Activated gamma-delta T cell (primary cell): Measurements from ENCODE around the gene SPESP1.

Experiments
- DNase-seq: peaks from one replicate; lab custom pipeline; 2025; lab: John Stamatoyannopoulos, UW
- total RNA-seq, 2 donors: gene quantifications; one replicate each; lab custom pipeline; 2026; lab: John Stamatoyannopoulos, UW

SPESP1 gene
- 0.13 to 0.31 reads per million in 2 donors for total RNA-seq

DNA sequence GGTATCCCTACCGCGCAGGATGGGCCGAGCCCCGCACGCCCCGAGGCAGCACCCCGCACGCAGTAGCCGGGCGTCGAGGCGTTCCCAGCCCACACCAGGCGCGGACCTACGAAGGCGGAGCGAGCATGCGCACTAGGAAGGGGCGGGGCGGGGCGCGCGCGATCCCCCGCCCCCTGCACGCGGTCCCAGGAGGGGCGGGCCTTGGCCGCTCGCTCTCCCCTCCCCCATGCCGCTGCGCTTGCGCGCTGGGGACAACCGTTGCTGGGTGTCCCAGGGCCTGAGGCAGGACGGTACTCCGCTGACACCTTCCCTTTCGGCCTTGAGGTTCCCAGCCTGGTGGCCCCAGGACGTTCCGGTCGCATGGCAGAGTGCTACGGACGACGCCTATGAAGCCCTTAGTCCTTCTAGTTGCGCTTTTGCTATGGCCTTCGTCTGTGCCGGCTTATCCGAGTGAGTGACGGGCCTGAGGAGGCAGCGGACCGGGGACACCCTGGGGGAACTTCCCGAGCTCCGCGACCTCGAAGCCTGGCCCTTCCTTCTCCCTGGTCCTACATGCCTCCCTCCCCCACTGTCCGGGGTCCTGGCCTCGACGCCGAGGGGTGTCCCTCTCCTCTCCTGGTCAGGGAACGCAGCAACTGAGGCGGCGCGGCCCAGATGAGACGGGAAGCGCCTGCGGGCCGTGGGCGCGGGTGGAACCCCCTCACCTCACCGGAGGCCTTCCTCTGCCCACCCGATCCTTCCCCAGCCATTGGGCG, at the start of gene SPESP1:
Gene SPESP1, plus strand, starts transcription at position 258 of the 755 bp plus-strand sequence. Its CDS starts 129 bp downstream, at position 387.
- peak; percentile 21 for DNase-seq

- DNase-seq = no peak
Observed at GRCh38 chr15:68885070-68885469, 45.3 kb upstream of the SPESP1 start.

GRCh38 chr15:68887120-68887519, 43.2 kb upstream of the SPESP1 start:
- DNase-seq = no peak

DNA sequence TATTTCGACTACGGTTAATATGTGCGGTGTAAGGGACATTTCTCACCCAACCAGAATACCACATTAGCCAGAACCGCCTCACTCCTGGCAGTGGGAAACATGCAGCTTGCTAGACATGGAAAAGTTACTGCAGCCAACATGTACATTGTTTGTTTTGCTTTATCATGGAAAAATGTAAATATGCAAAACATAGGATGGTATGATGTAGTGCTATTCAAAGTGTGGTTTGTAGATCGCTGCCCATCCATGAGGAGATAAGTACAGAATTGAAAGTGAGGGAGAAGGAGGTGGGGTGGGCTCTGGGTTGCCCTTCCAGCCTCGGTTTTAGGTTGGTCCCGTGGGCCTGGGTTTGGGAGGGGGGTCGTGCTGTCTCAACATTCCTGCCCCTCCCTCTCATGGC, 42.5 kb upstream of the SPESP1 start:
- DNase-seq = no peak

GRCh38 chr15:68888419-68888818, 41.9 kb upstream of the SPESP1 start:
- no peak for DNase-seq

DNA sequence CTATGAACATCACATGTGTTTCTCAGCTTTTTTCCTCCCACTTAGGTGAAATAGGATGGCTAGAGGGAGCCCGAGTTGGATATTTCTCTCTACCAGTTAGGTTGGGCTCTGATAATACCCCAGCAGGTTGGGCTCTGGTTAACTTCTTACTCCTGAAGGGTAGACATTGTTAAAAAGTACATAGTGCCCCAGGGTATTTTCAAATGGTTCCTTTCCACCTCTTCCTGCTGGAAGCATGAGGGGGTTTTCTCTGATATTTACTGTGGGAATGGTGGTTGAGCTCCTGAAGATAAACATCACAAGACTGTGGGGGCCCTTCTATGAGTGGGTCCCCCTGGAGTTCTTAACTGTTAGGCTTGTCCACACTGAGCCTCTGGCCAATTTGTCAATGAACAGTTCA, 36.1 kb upstream of the SPESP1 start:
- DNase-seq = no peak

DNA sequence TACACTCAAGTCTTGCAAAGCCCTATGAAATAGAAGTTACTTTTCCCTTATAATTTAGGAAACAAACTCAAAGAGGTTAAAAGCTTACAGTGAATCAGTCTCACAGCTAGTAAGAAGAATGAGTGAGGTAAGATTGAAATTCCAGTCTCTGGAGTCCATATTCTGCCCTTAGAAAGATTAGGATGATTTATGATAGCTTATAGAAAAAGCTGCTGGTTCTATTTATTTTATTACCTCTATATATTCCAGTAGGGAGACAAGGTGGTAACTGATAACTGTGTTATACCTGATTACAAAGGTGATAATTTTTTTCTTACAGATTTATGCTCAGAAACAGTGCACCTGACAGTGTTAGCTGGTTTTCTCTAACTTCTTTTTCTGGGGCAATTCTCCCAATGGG, 34.1 kb upstream of the SPESP1 start:
- no peak for DNase-seq

GRCh38 chr15:68897016-68897415, 33.3 kb upstream of the SPESP1 start:
- DNase-seq = no peak

GRCh38 chr15:68900027-68900426, 30.3 kb upstream of the SPESP1 start:
- no peak for DNase-seq

DNA sequence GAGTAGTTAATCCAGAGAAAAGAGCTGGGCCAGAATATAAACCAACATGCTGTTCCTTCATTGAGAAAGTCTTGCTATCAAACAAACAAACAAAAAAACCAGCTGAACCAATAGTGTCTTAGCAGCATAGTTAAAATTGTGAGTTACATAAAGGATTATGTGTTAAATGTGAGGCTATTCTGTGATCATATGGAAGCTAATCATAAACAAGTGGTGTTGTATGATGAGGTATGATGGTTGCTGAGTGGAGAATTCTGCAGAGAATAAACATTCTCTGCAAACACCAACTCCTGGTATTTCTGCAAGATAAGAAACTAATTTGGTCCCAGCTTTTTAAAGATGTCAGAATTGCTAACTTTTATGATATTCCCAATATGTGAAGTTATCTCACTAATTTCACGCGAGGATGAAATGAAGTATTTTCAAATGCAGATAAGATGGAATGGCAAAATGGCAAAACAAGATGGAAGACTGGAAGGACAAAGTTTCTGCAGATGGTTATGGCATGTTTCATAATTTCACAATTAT, 22.9 kb upstream of the SPESP1 start:
- DNase-seq = no peak

- no peak for DNase-seq
Observed at GRCh38 chr15:68909601-68910100, 20.7 kb upstream of the SPESP1 start.

GRCh38 chr15:68910341-68910740, 20.0 kb upstream of the SPESP1 start:
- DNase-seq = no peak

- DNase-seq = no peak
Observed at GRCh38 chr15:68910816-68911215, 19.5 kb upstream of the SPESP1 start.

DNA sequence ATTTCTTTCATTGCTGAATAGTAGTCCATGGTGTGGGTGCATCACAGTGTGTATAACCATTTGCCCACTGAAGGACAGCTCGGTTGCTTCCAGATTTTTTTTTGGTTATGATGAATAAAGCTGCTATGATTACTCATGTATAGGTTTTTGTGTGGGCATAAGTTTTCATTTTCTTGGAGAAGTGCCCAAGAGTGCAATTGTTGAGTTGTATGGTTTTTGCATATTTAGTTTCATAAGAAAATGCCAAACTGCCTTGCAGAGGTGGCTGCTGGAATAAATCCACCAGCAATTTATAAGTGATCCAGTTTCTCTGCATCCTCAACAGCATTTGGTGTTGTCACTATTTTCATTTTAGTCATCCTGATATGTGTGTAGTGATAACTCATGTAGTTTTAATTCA, 8.4 kb upstream of the SPESP1 start:
- DNase-seq = no peak

GRCh38 chr15:68924866-68925560, 5.3 kb upstream of the SPESP1 start:
- DNase-seq = no peak

DNA sequence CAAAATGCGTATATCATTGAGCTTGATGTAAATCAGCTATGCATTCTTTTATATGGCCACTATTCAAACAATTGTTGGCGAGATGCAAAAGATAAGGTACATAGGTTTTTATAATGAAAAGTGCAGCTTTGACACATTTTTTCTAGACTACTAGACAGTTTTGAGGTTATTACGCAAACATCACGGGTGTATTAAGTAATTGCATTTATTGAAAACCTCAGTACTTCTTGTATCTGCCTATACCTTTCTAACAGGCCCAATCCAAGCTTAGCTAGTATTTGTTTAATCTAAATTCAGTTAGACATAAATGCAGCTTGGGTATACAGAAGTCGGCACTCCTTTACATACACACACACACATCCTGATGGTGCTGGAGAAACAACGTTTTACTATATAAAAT, 2.7 kb downstream of the SPESP1 start:
- no peak for DNase-seq

GRCh38 chr15:68934341-68934740, 4.0 kb downstream of the SPESP1 start:
- no peak for DNase-seq

DNA sequence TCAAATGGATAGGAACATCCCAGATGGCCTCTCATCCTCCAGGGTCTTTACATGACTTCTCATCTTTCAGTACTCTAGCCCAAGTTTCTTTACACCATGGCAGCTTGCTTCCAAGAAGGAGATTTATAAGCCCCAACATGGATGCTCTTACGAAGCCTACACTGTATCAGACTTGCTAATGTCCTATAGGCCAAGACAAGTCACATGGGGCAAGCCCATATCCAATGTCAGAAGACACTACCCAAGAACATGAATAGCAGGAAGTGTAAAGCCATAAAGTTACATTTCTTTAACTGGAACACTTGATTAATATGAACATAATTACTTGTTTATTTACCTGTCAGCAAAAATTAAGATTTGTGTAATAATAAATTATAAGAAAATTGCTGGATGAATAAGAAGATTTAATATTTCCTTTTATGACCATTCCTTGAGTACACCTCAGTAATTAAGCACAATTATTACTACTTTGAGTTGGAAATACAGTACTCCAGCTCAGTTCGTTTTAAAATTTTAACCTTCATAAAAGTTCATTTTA, 5.1 kb downstream of the SPESP1 start:
- DNase-seq = no peak

- no peak for DNase-seq
Observed at GRCh38 chr15:68939501-68939900, 9.2 kb downstream of the SPESP1 start.

DNA sequence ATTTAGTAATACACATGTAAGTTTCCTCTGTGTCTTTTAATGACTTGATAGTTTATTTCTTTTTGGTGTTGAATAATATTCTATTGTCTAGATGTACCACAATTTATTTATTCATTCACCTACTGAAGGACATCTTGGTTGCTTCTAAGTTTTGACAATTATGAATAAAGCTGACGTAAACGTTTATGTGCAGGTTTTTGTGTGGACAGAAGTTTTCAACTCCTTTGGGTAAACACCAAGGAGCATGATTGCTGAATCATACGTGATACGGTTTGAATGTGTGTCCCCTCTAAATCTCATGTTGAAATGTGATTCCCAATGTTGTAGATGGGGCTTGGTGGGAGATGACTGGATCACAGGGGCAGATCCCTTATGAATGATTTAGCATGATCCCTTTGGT, 21.5 kb downstream of the SPESP1 start:
- DNase-seq = no peak

DNA sequence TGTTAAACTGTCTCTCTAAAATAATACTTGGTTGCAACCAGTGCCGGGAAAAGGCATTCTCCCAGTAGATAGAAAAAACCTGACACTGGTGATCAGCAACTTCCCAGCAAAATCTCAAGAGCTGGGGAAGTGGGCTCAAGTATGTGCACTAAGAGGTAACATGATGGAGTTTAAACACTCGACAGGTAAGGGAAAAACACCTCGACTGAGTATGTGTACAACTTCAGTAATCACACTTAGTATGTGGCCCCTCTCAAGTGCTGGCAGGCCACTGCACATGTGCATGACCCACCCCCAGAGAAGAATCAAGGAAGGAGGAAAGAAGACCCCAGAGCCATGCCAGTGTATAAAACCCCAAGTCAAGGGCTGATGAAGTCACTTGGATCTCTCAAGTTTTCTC, 27.4 kb downstream of the SPESP1 start:
- no peak for DNase-seq

- no peak for DNase-seq
Observed at GRCh38 chr15:68958597-68958996, 28.3 kb downstream of the SPESP1 start.

DNA sequence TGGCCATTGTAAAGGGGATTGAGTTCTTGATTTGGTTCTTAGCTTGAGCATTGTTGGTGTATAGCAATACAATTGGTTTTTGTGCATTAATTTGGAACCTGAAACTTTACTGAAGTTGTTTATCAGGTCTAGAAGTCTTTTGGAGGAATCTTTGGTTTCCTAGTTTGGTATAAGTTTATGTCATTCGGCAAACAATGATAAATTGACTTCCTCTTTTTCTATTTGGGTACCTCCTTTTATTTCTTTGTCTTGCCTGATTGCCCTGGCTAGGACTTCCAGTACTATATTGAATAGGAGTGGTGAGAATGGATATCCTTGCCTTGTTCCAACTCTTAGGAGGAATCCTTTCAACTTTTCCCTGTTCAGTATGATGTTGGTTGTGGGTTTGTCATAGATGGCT, 32.1 kb downstream of the SPESP1 start:
- no peak for DNase-seq
